HepG2 (cell line): ENCODE measurements around the gene NUDCD2. TPM values are rescaled to one million over a fixed set of nuclear protein-coding genes. Genes with fewer than 3 reads are reported as not detected.

Source experiments
- ATAC-seq: fragments of 200-7000 bp; cut with Tn5 transposase; 3 replicates; pipeline ENCODE4 v1.9.1; 2020; ENCODE audit warnings: mild to moderate bottlenecking, moderate library complexity
- BruUV-seq: library from RNA; stranded (reverse); fragments of 400-500 nt; replicated peaks from 2 replicates; lab custom pipeline; 2021; lab: Mats Ljungman, UMichigan
- CTCF ChIA-PET: fragments of 300-600 bp; formaldehyde crosslinking; extraction: SDS; loops from one replicate; lab custom pipeline; 2021; ENCODE audit warnings: low total read pairs, inconsistent platforms, low intra/inter-chr PET ratio; lab: Yijun Ruan, JAX
- POLR2A ChIA-PET: fragments of 350-600 bp; sonication (Branson Sonifier 250); formaldehyde crosslinking; loops from one replicate; lab custom pipeline; 2020; ENCODE audit warnings: antibody characterized with exemption, inconsistent platforms; lab: Yijun Ruan, JAX
- DNase-seq: peaks from one replicate; pipeline ENCODE4 v3.0.0-alpha.2; 2015; ENCODE audit warnings: low spot score
- FAIRE-seq: peaks from 3 replicates; lab custom pipeline; 2011; peaks lifted over from hg19 to GRCh38; lab: Jason Lieb, UNC
- H2AFZ ChIP-seq: one replicate; pipeline ENCODE4 v1.6.1; 2011; ENCODE audit warnings: low read length, inconsistent platforms
- H3K27ac ChIP-seq: fragments of 300-600 bp; 3 replicates; pipeline ENCODE4 v1.8.0; 2011; ENCODE audit warnings: mixed run types, mild to moderate bottlenecking, mixed read lengths, low read length, inconsistent platforms; ENCODE audit not compliant: insufficient read depth; ENCODE audit errors: extremely low read length
- H3K27me3 ChIP-seq, 2 experiments: fragments of 200-600 bp in 1 of 2; 2 replicates in 1 of 2; 3 replicates in 1 of 2; pipeline versions ENCODE4 v1.6.0 to v1.8.0; 2011; ENCODE audit warnings: low read length in 2 of 2, mild to moderate bottlenecking in 2 of 2, moderate library complexity in 2 of 2, inconsistent platforms in 1 of 2; ENCODE audit not compliant: insufficient read depth in 2 of 2, control insufficient read depth in 1 of 2
- H3K36me3 ChIP-seq, 2 experiments: fragments of 200-600 bp in 1 of 2; replicated peaks in 1 of 2; 2 replicates in 1 of 2; 3 replicates in 1 of 2; pipeline versions ENCODE4 v1.5.1 to v1.8.0; 2011; ENCODE audit warnings: low read length in 2 of 2, inconsistent platforms in 1 of 2; ENCODE audit not compliant: insufficient read depth in 2 of 2, control insufficient read depth in 1 of 2
- H3K4me1 ChIP-seq: 2 replicates; pipeline ENCODE4 v1.5.1; 2012; ENCODE audit warnings: low read length, inconsistent platforms; ENCODE audit not compliant: insufficient read depth
- H3K4me2 ChIP-seq: 2 replicates; pipeline ENCODE4 v1.6.0; 2011; ENCODE audit warnings: low read depth, low read length, inconsistent platforms
- H3K4me3 ChIP-seq, 3 experiments: fragments of 200-600 bp in 1 of 3; sonication (generic), shearing (Covaris generic) in 1 of 3; replicated peaks in 1 of 3; 2 replicates each; pipeline ENCODE4 v1.5.1; 2011 to 2016; ENCODE audit warnings: low read length in 3 of 3, inconsistent platforms in 2 of 3, low read depth in 2 of 3, mild to moderate bottlenecking in 2 of 3, control low read depth in 1 of 3, mixed read lengths in 1 of 3; ENCODE audit not compliant: insufficient read depth in 1 of 3
- H3K79me2 ChIP-seq: one replicate; pipeline ENCODE4 v1.6.1; 2011; ENCODE audit warnings: low read length, inconsistent platforms; ENCODE audit not compliant: insufficient read depth
- H3K9ac ChIP-seq: 2 replicates; pipeline ENCODE4 v1.6.0; 2011; ENCODE audit warnings: mild to moderate bottlenecking, low read depth, low read length, inconsistent platforms; ENCODE audit not compliant: insufficient read depth
- H3K9me3 ChIP-seq: 2 replicates; pipeline ENCODE4 v1.5.1; 2012; ENCODE audit warnings: mild to moderate bottlenecking, low read length
- H4K20me1 ChIP-seq: 2 replicates; pipeline ENCODE4 v1.6.0; 2011; ENCODE audit warnings: inconsistent platforms, mild to moderate bottlenecking, low read length, moderate library complexity; ENCODE audit not compliant: insufficient read depth
- EZH2 ChIP-seq: conservative IDR thresholded peaks from 2 replicates; pipeline ENCODE4 v1.6.1; 2012; ENCODE audit warnings: mild to moderate bottlenecking, low read depth, low read length, moderate library complexity
- GABPA ChIP-seq, 2 experiments: IDR thresholded peaks; 2 replicates each; pipeline ENCODE4 v1.6.1; 2011 to 2016; ENCODE audit warnings: low read depth in 2 of 2, low read length in 1 of 2, missing biosample characterization in 1 of 2, missing genetic modification characterization in 1 of 2
- KLF6 ChIP-seq: IDR thresholded peaks from 2 replicates; pipeline ENCODE4 v1.8.0; 2016; ENCODE audit warnings: missing biosample characterization, missing genetic modification reagents
- NCOA2 ChIP-seq: sonication (generic); formaldehyde crosslinking; IDR thresholded peaks from 2 replicates; pipeline ENCODE4 v1.8.0; 2022; ENCODE audit warnings: inconsistent platforms
- NFIB ChIP-seq: sonication (generic); formaldehyde crosslinking; IDR thresholded peaks from 2 replicates; pipeline ENCODE4 v1.9.0; 2021; ENCODE audit warnings: missing genetic modification reagents, mild to moderate bottlenecking, borderline replicate concordance
- NR1H2 ChIP-seq: sonication (generic); formaldehyde crosslinking; IDR thresholded peaks from 2 replicates; pipeline ENCODE4 v1.8.1; 2022; ENCODE audit warnings: low read depth, missing genetic modification reagents, borderline replicate concordance
- NR2F1 ChIP-seq, 2 experiments: fragments of 450-650 bp in 1 of 2; formaldehyde crosslinking in 1 of 2; IDR thresholded peaks; 2 replicates each; pipeline versions ENCODE4 v1.5.0 to v1.6.1; 2016 to 2020; ENCODE audit warnings: mild to moderate bottlenecking in 1 of 2, missing compliant biosample characterization in 1 of 2, missing genetic modification reagents in 1 of 2, moderate library complexity in 1 of 2
- NR2F6 ChIP-seq, 2 experiments: IDR thresholded peaks; 2 replicates each; pipeline ENCODE4 v1.6.1; 2016; ENCODE audit warnings: antibody characterized with exemption in 1 of 2, mild to moderate bottlenecking in 1 of 2
- TAF1 ChIP-seq: sonication (generic); formaldehyde crosslinking; IDR thresholded peaks from 2 replicates; pipeline ENCODE4 v1.4.0; 2020; ENCODE audit warnings: missing genetic modification reagents
- ZBTB10 ChIP-seq: sonication (generic); formaldehyde crosslinking; IDR thresholded peaks from 2 replicates; pipeline ENCODE4 v1.4.0; 2020; ENCODE audit warnings: missing genetic modification reagents, borderline replicate concordance
- ZBTB8A ChIP-seq: sonication (generic); formaldehyde crosslinking; IDR thresholded peaks from 2 replicates; pipeline ENCODE4 v1.4.0; 2020; ENCODE audit warnings: mild to moderate bottlenecking, low read depth, missing genetic modification reagents, borderline replicate concordance
- ZMAT5 ChIP-seq: sonication (generic); formaldehyde crosslinking; IDR thresholded peaks from 2 replicates; pipeline ENCODE4 v1.5.0; 2020; ENCODE audit warnings: mild to moderate bottlenecking, low read depth, missing genetic modification reagents, borderline replicate concordance
- ZNF101 ChIP-seq: sonication (generic); formaldehyde crosslinking; IDR thresholded peaks from 2 replicates; pipeline ENCODE4 v1.4.0; 2020; ENCODE audit warnings: mild to moderate bottlenecking, low read depth, missing genetic modification reagents, borderline replicate concordance
- ZNF234 ChIP-seq: sonication (generic); formaldehyde crosslinking; conservative IDR thresholded peaks from 2 replicates; pipeline ENCODE4 v1.5.1; 2020; ENCODE audit warnings: mild to moderate bottlenecking, missing genetic modification reagents
- ZNF24 ChIP-seq: fragments of 450-650 bp; IDR thresholded peaks from 2 replicates; pipeline ENCODE4 v1.6.1; 2017; ENCODE audit warnings: antibody characterized with exemption, mild to moderate bottlenecking
- ZNF563 ChIP-seq: sonication (generic); formaldehyde crosslinking; IDR thresholded peaks from 2 replicates; pipeline ENCODE4 v1.8.0; 2022; ENCODE audit warnings: mild to moderate bottlenecking, moderate library complexity, missing genetic modification reagents
- ZNF687 ChIP-seq: sonication (generic); formaldehyde crosslinking; IDR thresholded peaks from 2 replicates; pipeline ENCODE4 v1.5.1; 2020; ENCODE audit warnings: mild to moderate bottlenecking, missing genetic modification reagents, moderate library complexity
- WGBS: methylation state at CpG from one replicate; pipeline ENCODE4 v1.1.6; 2017; ENCODE audit warnings: low lambda C conversion rate; 5-methylcytosine and 5-hydroxymethylcytosine counted together
- in situ Hi-C: cut with HindIII; loops from 2 replicates; pipeline ENCODE4 v1.10.0; 2017; ENCODE audit warnings: low pct_unique_long_range_greater_than_20kb; ENCODE audit not compliant: extremely low pct_ligation_motif_present
- intact Hi-C: fragments of 100-400 bp; cut with micrococcal nuclease; formaldehyde crosslinking; loops from one replicate; pipeline ENCODE4 v1.10.0; 2022; ENCODE audit not compliant: unreplicated experiment
- polyA plus RNA-seq, 8 experiments: library from polyadenylated mRNA; depleted of rRNA in 3 of 8; stranded (reverse) in 7 of 8; unstranded in 1 of 8; fragments of >200 nt; fragmentation: Illumina TruSeq in 4 of 8; extraction: Trizol in 4 of 8; gene quantifications; 2 replicates each; pipeline versions ENCODE4 v1.2.1 to v1.2.3, GENCODE V29; 2011 to 2016; ENCODE audit warnings: low read depth in 4 of 8, missing spikeins in 1 of 8, mixed read lengths in 1 of 8; ENCODE audit not compliant: insufficient read depth in 1 of 8
- total RNA-seq, 5 experiments: library from RNA; depleted of rRNA; stranded (reverse); fragments of >200 nt; fragmentation: Illumina TruSeq; extraction: Trizol; gene quantifications; 2 replicates each; pipeline ENCODE4 v1.2.3, GENCODE V29; 2016; ENCODE audit warnings: low read depth in 1 of 5

Gene NUDCD2
- total and polyA plus RNA-seq, 2 of the 13 experiments (the other 11 are each of a cell fraction or from before 2014, with no cell fraction given): 14.8 to 39.2 TPM

GRCh38 chr5:163437011-163437308 lies 22.9 kb downstream of the NUDCD2 start:
- no peak for FAIRE-seq
- Histone ChIP-seq H3K4me1 (peaks cover 61% of the 10 kb centered on the region), H2AFZ (peak overlapping the region; percentile 84), H3K27me3 (no peaks in the 10 kb centered on the region; a peak in 1 of 5 replicates), H3K4me2 (peak overlapping the region; percentile 80), H3K79me2 (peaks cover 44% of the 10 kb centered on the region), H3K9me3 (no peaks in the 10 kb centered on the region), H3K36me3 (peaks cover 1 to 16% of the 10 kb centered on the region in 2 experiments; a peak in 3 of 5 replicates), H4K20me1 (peaks cover 34% of the 10 kb centered on the region), H3K4me3 (peak overlapping the region; percentile 43 to 71 (median 54); a peak in 5 of 6 replicates), H3K9ac (peak overlapping the region; percentile 65; the same call in 1 of the 2 replicates), H3K27ac (peak overlapping the region; percentile 66)
- ChIA-PET CTCF (no interaction called here), POLR2A (interaction anchor here (0.8 to 9.3 kb wide), 7 partner anchors 12 to 52 kb away, joined by 4 to 182 read pairs (median 4); partner anchors contain the start of genes HMMR and NUDCD2)
- no peak for ATAC-seq
- no peak for DNase-seq
- intact Hi-C loops: loop anchor here (1.0 to 2.0 kb wide), 3 partner anchors 18 to 67 kb away; partner anchors contain the start of genes HMMR and NUDCD2
- 6% methylated on average over 6 of the region's 6 CpGs for WGBS
- no TSS peak for BruUV-seq
- in situ Hi-C loops: no loop called here
- TF ChIP-seq GABPA (IDR thresholded peaks at IDR 0.05; ENCODE audit: low read depth, low read length) (no peak), GABPA (CRISPR knock-in tag; IDR thresholded peaks at IDR 0.05; ENCODE audit: low read depth) (no peak), NR2F6 (IDR thresholded peaks at IDR 0.05) (no peak; the same call in 1 of the 2 replicates), NR2F6 (CRISPR knock-in tag; IDR thresholded peaks at IDR 0.05) (0 out of 2 replicates have a peak, but pooled peaks have one; percentile 41), NR1H2 (CRISPR knock-in tag) (no peak), NCOA2 (CRISPR knock-in tag) (0 out of 2 replicates have a peak, but pooled peaks have one; percentile 12), ZBTB8A (CRISPR knock-in tag) (no peak), ZNF101 (no peak), NR2F1 (CRISPR knock-in tag; IDR thresholded peaks at IDR 0.05) (peak; percentile 45; a peak in 2 of 4 replicates), TAF1 (CRISPR knock-in tag) (no peak), EZH2 (no peak), ZBTB10 (0 out of 2 replicates have a peak, but pooled peaks have one; percentile 27), ZNF563 (CRISPR knock-in tag) (no peak), ZNF687 (CRISPR knock-in tag) (no peak), ZMAT5 (CRISPR knock-in tag) (no peak), ZNF24 (no peak), NFIB (no peak), ZNF234 (CRISPR knock-in tag) (0 out of 2 replicates have a peak, but pooled peaks have one; percentile 11), KLF6 (CRISPR knock-in tag) (0 out of 2 replicates have a peak, but pooled peaks have one; percentile 17)
